ENCODE results near the gene ATAD3A. TPM values are rescaled to one million over a fixed set of nuclear protein-coding genes. Genes with fewer than 3 reads are reported as not detected.
"Not testable (repeated sequence)": the region's sequence is repeated elsewhere in the genome, so short reads cannot be mapped to it uniquely, and the experiment has no call there.

Gene ATAD3A
- total RNA-seq, 1 experiment from 2014 or later: 63.2 TPM

DNA sequence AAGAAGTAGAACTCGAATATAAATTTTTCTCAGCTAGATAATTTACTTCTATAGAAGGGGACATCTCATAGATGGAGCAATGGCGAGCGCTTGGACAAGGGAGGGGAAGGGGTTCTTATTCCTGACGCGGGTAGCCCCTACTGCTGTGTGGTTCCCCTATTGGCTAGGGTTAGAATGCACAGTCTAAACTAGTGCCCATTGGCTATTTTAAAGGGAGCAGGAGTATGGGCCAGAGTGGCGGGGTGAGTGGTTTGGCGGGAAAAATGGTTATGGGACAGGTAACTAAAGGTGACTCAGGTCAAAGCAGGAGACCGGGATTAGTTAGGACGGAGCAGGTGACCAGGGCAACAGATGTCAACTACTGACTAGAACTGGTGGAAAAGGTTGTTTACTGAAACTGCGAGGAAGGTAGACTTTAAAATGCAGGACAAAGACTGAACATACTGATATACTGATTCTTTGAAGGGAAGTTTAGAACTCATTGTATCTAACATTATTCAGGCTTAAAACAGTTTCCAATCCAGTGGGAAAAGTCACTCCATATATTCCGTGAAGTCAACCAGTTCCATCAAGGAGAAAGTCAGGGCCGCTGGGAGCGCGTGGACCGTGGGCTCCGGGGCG, 940 bp upstream of the ATAD3A start:
- CTCF ChIA-PET: interaction anchor here (0.7 kb wide), 2 partner anchors 55 to 97 kb away, joined by 3 to 4 read pairs; no protein-coding TSS in a partner anchor
- H3K27me3 Mint-ChIP-seq (ENCODE audit: insufficient read depth, unreplicated experiment): no peaks in the 10 kb centered on the region
- peak overlapping the region; percentile 86 for H3K4me3 Mint-ChIP-seq (ENCODE audit: unreplicated experiment)
- no peaks in the 10 kb centered on the region for H3K4me1 Mint-ChIP-seq (ENCODE audit: insufficient read depth, unreplicated experiment)
- H3K27ac Mint-ChIP-seq (ENCODE audit: low read depth, unreplicated experiment): peak overlapping the region; percentile 96
- H3K36me3 Mint-ChIP-seq (ENCODE audit: insufficient read depth, unreplicated experiment): peaks cover 12% of the 10 kb centered on the region
- intact Hi-C loops (cut with micrococcal nuclease): no loop called here
- BruUV-seq (replicated peaks): TSS peak; percentile 90
- no peaks in the 10 kb centered on the region for H3K9me3 Mint-ChIP-seq (ENCODE audit: unreplicated experiment)
- DNase-seq (ENCODE audit: unreplicated experiment): peak; percentile 22
- POLR2A ChIA-PET: interaction anchor here (0.6 to 1.3 kb wide), 7 partner anchors 11 to 437 kb away, joined by 3 to 9 read pairs (median 4); partner anchors contain the start of genes AURKAIP1, CCNL2, MIB2 and MRPL20
- TF ChIP-seq, protein P1, sequence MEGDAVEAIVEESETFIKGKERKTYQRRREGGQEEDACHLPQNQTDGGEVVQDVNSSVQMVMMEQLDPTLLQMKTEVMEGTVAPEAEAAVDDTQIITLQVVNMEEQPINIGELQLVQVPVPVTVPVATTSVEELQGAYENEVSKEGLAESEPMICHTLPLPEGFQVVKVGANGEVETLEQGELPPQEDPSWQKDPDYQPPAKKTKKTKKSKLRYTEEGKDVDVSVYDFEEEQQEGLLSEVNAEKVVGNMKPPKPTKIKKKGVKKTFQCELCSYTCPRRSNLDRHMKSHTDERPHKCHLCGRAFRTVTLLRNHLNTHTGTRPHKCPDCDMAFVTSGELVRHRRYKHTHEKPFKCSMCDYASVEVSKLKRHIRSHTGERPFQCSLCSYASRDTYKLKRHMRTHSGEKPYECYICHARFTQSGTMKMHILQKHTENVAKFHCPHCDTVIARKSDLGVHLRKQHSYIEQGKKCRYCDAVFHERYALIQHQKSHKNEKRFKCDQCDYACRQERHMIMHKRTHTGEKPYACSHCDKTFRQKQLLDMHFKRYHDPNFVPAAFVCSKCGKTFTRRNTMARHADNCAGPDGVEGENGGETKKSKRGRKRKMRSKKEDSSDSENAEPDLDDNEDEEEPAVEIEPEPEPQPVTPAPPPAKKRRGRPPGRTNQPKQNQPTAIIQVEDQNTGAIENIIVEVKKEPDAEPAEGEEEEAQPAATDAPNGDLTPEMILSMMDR (IDR thresholded peaks at IDR 0.05; ENCODE audit: unreplicated experiment): no peak

DNA sequence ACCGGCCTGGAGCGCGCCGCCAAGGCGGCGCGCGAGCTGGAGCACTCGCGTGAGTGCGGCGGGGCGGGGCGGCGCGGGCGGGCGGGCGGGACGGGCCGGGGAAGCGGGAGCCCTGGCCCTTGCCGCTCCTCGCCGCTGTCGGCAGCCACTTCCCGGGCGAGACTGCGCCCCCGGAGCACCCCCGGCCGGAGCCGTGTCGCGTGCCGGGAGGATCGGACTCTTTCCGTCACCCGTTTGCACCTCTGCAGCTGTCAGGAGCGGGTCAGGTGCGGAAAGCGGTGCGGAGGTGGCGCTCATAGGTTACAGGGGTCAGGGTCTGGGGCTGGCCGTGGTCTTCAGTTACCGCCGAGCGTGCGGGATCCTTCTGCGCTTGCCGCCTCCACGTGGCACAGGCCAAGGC, 463 bp downstream of the ATAD3A start:
- Mint-ChIP-seq H3K36me3 (ENCODE audit: insufficient read depth, unreplicated experiment) (peaks cover 20% of the 10 kb centered on the region), H3K4me3 (ENCODE audit: unreplicated experiment) (peak overlapping the region; percentile 86), H3K27ac (ENCODE audit: low read depth, unreplicated experiment) (peak overlapping the region; percentile 96)
- H3K4me1 Mint-ChIP-seq (ENCODE audit: insufficient read depth, unreplicated experiment); H3K9me3 Mint-ChIP-seq (ENCODE audit: unreplicated experiment); H3K27me3 Mint-ChIP-seq (ENCODE audit: insufficient read depth, unreplicated experiment); intact Hi-C loops (cut with micrococcal nuclease); POLR2A ChIA-PET; CTCF ChIA-PET; DNase-seq (ENCODE audit: unreplicated experiment); BruUV-seq (replicated peaks): not testable (repeated sequence)

DNA sequence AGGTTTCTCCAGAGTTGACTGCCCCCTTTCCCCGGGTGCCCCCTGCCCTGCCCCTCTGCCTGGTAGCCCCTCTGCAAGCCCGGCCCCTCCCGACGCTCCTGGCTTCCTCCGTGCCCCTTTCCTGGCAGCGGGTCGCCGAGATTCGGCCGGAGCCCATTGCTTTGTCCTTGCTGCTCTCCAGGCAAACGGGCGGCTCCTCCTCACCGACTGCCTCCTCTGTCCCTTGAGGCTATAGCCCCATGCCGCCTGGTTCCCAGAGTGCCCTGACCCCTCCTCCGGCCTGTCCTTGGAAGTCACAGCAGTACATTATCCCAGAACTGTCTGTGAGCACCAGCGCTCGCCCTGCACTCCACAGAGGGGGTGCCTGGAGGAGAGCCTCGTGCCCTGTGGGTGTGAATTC, 1.7 kb downstream of the ATAD3A start:
- POLR2A ChIA-PET; CTCF ChIA-PET; H3K4me1 Mint-ChIP-seq (ENCODE audit: insufficient read depth, unreplicated experiment); intact Hi-C loops (cut with micrococcal nuclease); BruUV-seq (replicated peaks); H3K27me3 Mint-ChIP-seq (ENCODE audit: insufficient read depth, unreplicated experiment); H3K9me3 Mint-ChIP-seq (ENCODE audit: unreplicated experiment); DNase-seq (ENCODE audit: unreplicated experiment): not testable (repeated sequence)
- peaks cover 25% of the 10 kb centered on the region for H3K36me3 Mint-ChIP-seq (ENCODE audit: insufficient read depth, unreplicated experiment)
- H3K27ac Mint-ChIP-seq (ENCODE audit: low read depth, unreplicated experiment): peak overlapping the region; percentile 58
- H3K4me3 Mint-ChIP-seq (ENCODE audit: unreplicated experiment): peak overlapping the region; percentile 86

DNA sequence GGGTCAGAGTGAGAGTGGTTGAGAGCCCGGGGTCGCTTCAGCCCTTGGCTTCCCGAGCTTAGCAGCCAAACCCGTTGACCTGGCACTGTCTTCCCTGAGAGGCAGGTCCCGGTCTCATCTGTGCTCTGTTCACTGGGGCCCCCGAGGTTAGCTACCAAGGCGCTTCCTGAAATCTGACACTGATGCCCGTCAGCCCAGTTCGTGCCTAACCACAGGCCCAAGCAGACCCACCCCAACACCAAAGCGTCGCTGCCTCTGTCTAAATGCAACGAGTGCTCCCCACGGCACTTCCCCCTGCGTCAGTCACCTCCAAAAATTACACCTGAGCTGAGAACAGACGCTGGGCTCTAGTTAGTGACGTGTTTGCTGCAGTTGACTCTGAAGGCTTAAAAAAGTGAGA, 2.4 kb downstream of the ATAD3A start:
- H3K9me3 Mint-ChIP-seq (ENCODE audit: unreplicated experiment); POLR2A ChIA-PET; CTCF ChIA-PET; H3K27ac Mint-ChIP-seq (ENCODE audit: low read depth, unreplicated experiment); H3K4me1 Mint-ChIP-seq (ENCODE audit: insufficient read depth, unreplicated experiment); H3K4me3 Mint-ChIP-seq (ENCODE audit: unreplicated experiment); intact Hi-C loops (cut with micrococcal nuclease); BruUV-seq (replicated peaks); H3K27me3 Mint-ChIP-seq (ENCODE audit: insufficient read depth, unreplicated experiment); DNase-seq (ENCODE audit: unreplicated experiment): not testable (repeated sequence)
- peaks cover 28% of the 10 kb centered on the region for H3K36me3 Mint-ChIP-seq (ENCODE audit: insufficient read depth, unreplicated experiment)

DNA sequence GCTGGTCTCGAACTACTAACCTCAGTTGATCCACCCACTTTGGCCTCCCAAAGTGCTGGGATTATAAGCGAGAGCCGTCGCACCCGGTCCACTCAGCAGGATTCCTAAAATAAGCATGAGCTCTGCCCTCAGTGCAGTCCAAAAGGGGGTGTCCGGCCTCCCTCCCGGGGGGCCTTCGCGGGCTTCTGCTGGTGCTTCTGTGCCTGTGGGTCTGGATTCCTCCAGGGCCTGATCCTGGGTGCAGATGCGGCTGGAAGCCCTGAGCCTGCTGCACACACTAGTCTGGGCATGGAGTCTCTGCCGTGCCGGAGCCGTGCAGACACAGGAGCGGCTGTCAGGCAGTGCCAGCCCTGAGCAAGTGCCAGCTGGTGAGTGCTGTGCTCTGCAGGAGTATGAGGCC, 5.0 kb downstream of the ATAD3A start:
- CTCF ChIA-PET; intact Hi-C loops (cut with micrococcal nuclease); H3K9me3 Mint-ChIP-seq (ENCODE audit: unreplicated experiment); H3K27ac Mint-ChIP-seq (ENCODE audit: low read depth, unreplicated experiment); H3K4me3 Mint-ChIP-seq (ENCODE audit: unreplicated experiment); H3K4me1 Mint-ChIP-seq (ENCODE audit: insufficient read depth, unreplicated experiment); POLR2A ChIA-PET; H3K27me3 Mint-ChIP-seq (ENCODE audit: insufficient read depth, unreplicated experiment); BruUV-seq (replicated peaks); DNase-seq (ENCODE audit: unreplicated experiment): not testable (repeated sequence)
- peaks cover 32% of the 10 kb centered on the region for H3K36me3 Mint-ChIP-seq (ENCODE audit: insufficient read depth, unreplicated experiment)

DNA sequence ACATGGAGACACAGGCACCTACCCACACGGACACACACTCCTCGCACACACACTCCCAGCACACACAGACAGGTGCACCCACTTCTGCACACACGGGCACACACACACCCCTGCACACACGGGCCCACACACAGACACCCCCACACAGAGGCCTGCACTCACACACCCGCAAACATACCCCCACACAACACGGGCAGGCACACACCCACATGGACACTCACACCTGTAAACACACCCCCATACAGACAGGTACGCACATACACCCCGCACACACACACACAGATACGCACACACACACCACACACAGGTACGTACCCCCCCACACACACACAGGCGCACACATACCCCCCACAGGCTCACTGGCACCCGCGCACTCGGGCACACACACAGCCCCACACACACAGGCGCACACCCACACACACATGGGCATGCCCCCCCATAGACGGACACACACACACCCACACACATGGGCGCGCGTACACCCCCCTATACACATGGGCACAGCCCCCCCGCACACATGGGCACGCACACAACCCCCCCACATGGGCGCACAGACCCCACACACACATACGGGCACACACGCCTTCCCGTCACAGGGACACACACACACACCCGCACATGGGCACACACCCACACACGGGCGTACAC, 6.1 kb downstream of the ATAD3A start:
- no peak overlapping the region for H3K4me3 Mint-ChIP-seq (ENCODE audit: unreplicated experiment)
- BruUV-seq (replicated peaks): no TSS peak
- no peak overlapping the region for H3K27ac Mint-ChIP-seq (ENCODE audit: low read depth, unreplicated experiment)
- no peaks in the 10 kb centered on the region for H3K9me3 Mint-ChIP-seq (ENCODE audit: unreplicated experiment)
- ChIA-PET CTCF (no interaction called here), POLR2A (no interaction called here)
- H3K4me1 Mint-ChIP-seq (ENCODE audit: insufficient read depth, unreplicated experiment): no peaks in the 10 kb centered on the region
- no peaks in the 10 kb centered on the region for H3K27me3 Mint-ChIP-seq (ENCODE audit: insufficient read depth, unreplicated experiment)
- intact Hi-C loops (cut with micrococcal nuclease): no loop called here
- no peak for DNase-seq (ENCODE audit: unreplicated experiment)
- TF ChIP-seq, protein P1 (IDR thresholded peaks at IDR 0.05; ENCODE audit: unreplicated experiment): no peak
- peaks cover 36% of the 10 kb centered on the region for H3K36me3 Mint-ChIP-seq (ENCODE audit: insufficient read depth, unreplicated experiment)

DNA sequence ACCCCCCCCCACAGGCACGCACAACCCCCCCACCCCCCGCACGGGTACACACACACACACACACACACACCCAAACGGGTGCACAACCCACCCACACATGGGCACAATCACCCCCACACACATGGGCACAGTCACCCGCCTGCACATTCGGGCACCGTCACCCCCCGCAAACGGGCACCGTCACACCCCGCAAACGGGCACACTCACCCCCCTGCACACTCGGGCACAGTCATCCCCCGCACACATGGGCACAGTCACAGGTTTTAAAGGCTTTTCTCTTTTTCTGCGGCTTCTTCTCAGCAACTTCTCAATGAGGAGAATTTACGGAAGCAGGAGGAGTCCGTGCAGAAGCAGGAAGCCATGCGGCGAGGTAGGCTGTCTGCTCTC, 6.7 kb downstream of the ATAD3A start:
- BruUV-seq (replicated peaks); H3K27ac Mint-ChIP-seq (ENCODE audit: low read depth, unreplicated experiment); H3K4me1 Mint-ChIP-seq (ENCODE audit: insufficient read depth, unreplicated experiment); intact Hi-C loops (cut with micrococcal nuclease); DNase-seq (ENCODE audit: unreplicated experiment); H3K9me3 Mint-ChIP-seq (ENCODE audit: unreplicated experiment); CTCF ChIA-PET; H3K4me3 Mint-ChIP-seq (ENCODE audit: unreplicated experiment); H3K27me3 Mint-ChIP-seq (ENCODE audit: insufficient read depth, unreplicated experiment); POLR2A ChIA-PET: not testable (repeated sequence)
- peaks cover 36% of the 10 kb centered on the region for H3K36me3 Mint-ChIP-seq (ENCODE audit: insufficient read depth, unreplicated experiment)

Data from MCF 10A (cell line).